ENCODE data around the gene CCK. TPM values are rescaled to one million over a fixed set of nuclear protein-coding genes. Genes with fewer than 3 reads are reported as not detected.

The CCK gene

GRCh38 chr3:42210726-42211125, 55.3 kb downstream of the CCK start:
- no peak for DNase-seq
- H3K4me3 ChIP-seq (ENCODE audit: insufficient read depth in 1 of 2, low read depth in 1 of 2, low read length in 2 of 2), result no peak overlapping the region
- H2AK5ac ChIP-seq (ENCODE audit: low read length, severe bottlenecking), result no peak overlapping the region
- no peak overlapping the region for H2BK5ac ChIP-seq (ENCODE audit: low read depth, low read length, poor library complexity, severe bottlenecking)
- peaks cover 41 to 99% of the 10 kb centered on the region in 2 experiments for H3K36me3 ChIP-seq (ENCODE audit: control insufficient read depth in 1 of 2, insufficient read depth in 2 of 2, low read depth in 1 of 2, low read length in 2 of 2)
- H3K79me1 ChIP-seq (replicated peaks; ENCODE audit: low read length, poor library complexity, severe bottlenecking), result peaks cover 6% of the 10 kb centered on the region
- no peak overlapping the region for H2BK120ac ChIP-seq (ENCODE audit: low read depth, low read length)
- no peak overlapping the region for H3K27ac ChIP-seq (ENCODE audit: low read length, poor library complexity, severe bottlenecking)
- no peak overlapping the region for H3K18ac ChIP-seq (ENCODE audit: low read depth in 1 of 2, low read length in 2 of 2)
- no peak overlapping the region for H3K4ac ChIP-seq (ENCODE audit: low read depth in 1 of 2, low read length in 2 of 2)
- H3K4me1 ChIP-seq (ENCODE audit: control insufficient read depth, insufficient read depth, low read depth, low read length), result no peaks in the 10 kb centered on the region
- H2BK12ac ChIP-seq (ENCODE audit: low read length in 2 of 2), result no peak overlapping the region
- no peak overlapping the region for H2AFZ ChIP-seq (ENCODE audit: low read depth, low read length)
- H4K91ac ChIP-seq (ENCODE audit: low read length), result no peak overlapping the region
- H3K23ac ChIP-seq (ENCODE audit: low read length in 2 of 2), result no peak overlapping the region
- WGBS, result 84% methylated on average over 2 of the region's 2 CpGs
- H3K27me3 ChIP-seq (ENCODE audit: control insufficient read depth in 1 of 2, insufficient read depth in 1 of 2, low read length in 2 of 2), result no peaks in the 10 kb centered on the region
- no peak overlapping the region for H2BK15ac ChIP-seq (ENCODE audit: low read depth, poor library complexity, severe bottlenecking)
- H3K4me2 ChIP-seq (ENCODE audit: low read length, poor library complexity, severe bottlenecking), result no peak overlapping the region
- H3K14ac ChIP-seq (ENCODE audit: low read length in 2 of 2), result no peak overlapping the region
- H3K9ac ChIP-seq (ENCODE audit: low read length), result no peak overlapping the region
- no peak overlapping the region for H4K8ac ChIP-seq (ENCODE audit: low read length)
- no peaks in the 10 kb centered on the region for H3K9me3 ChIP-seq (ENCODE audit: control insufficient read depth, low read length)

- Histone ChIP-seq H3K27me3 (ENCODE audit: control insufficient read depth in 1 of 2, insufficient read depth in 1 of 2, low read length in 2 of 2) (no peaks in the 10 kb centered on the region), H3K4me1 (ENCODE audit: control insufficient read depth, insufficient read depth, low read depth, low read length) (no peaks in the 10 kb centered on the region), H2AFZ (ENCODE audit: low read depth, low read length) (no peak overlapping the region), H3K27ac (ENCODE audit: low read length, poor library complexity, severe bottlenecking) (no peak overlapping the region), H4K8ac (ENCODE audit: low read length) (no peak overlapping the region), H3K36me3 (ENCODE audit: control insufficient read depth in 1 of 2, insufficient read depth in 2 of 2, low read depth in 1 of 2, low read length in 2 of 2) (peaks cover 44 to 99% of the 10 kb centered on the region in 2 experiments), H4K91ac (ENCODE audit: low read length) (no peak overlapping the region), H3K4me2 (ENCODE audit: low read length, poor library complexity, severe bottlenecking) (no peak overlapping the region), H2BK12ac (ENCODE audit: low read length in 2 of 2) (no peak overlapping the region), H3K4me3 (ENCODE audit: insufficient read depth in 1 of 2, low read depth in 1 of 2, low read length in 2 of 2) (no peak overlapping the region), H2AK5ac (ENCODE audit: low read length, severe bottlenecking) (no peak overlapping the region), H3K4ac (ENCODE audit: low read depth in 1 of 2, low read length in 2 of 2) (no peak overlapping the region), H2BK5ac (ENCODE audit: low read depth, low read length, poor library complexity, severe bottlenecking) (no peak overlapping the region), H3K14ac (ENCODE audit: low read length in 2 of 2) (no peak overlapping the region), H3K9ac (ENCODE audit: low read length) (no peak overlapping the region), H3K23ac (ENCODE audit: low read length in 2 of 2) (no peak overlapping the region), H3K79me1 (replicated peaks; ENCODE audit: low read length, poor library complexity, severe bottlenecking) (peaks cover 10% of the 10 kb centered on the region), H2BK15ac (ENCODE audit: low read depth, poor library complexity, severe bottlenecking) (no peak overlapping the region), H2BK120ac (ENCODE audit: low read depth, low read length) (no peak overlapping the region), H3K18ac (ENCODE audit: low read depth in 1 of 2, low read length in 2 of 2) (no peak overlapping the region), H3K9me3 (ENCODE audit: control insufficient read depth, low read length) (no peaks in the 10 kb centered on the region)
- 87% methylated on average over 11 of the region's 12 CpGs for WGBS
- no peak for DNase-seq
Observed at GRCh38 chr3:42209917-42210316, 56.1 kb downstream of the CCK start.

Small RNA genes lying within 50 kb of the gene (small RNA-seq; reads per million reads assigned to genes)
- not detected for gene RNU4-78P (ENCODE audit: low read depth)
